Stimulated activated CD4-positive, alpha-beta T cell treated with anti-CD3 and anti-CD28 coated beads, Interleukin-1b, Interleukin-23, amount 100 ng/mL, for 48 hours (primary cell): ENCODE data around the gene TOX3.

Experiments used
- DNase-seq: peaks from one replicate; pipeline ENCODE4 v3.0.0-alpha.2; 2020

Gene TOX3

GRCh38 chr16:52547004-52547833, at the start of gene TOX3:
TSS of gene TOX3 (minus strand) at chr16:52547143. CDS start at chr16:52546723, 420 bp downstream.
- no peak for DNase-seq

GRCh38 chr16:52592778-52593177, 45.8 kb upstream of the TOX3 start:
- DNase-seq: no peak

- no peak for DNase-seq
Observed at GRCh38 chr16:52591934-52592592, 45.1 kb upstream of the TOX3 start.

DNA sequence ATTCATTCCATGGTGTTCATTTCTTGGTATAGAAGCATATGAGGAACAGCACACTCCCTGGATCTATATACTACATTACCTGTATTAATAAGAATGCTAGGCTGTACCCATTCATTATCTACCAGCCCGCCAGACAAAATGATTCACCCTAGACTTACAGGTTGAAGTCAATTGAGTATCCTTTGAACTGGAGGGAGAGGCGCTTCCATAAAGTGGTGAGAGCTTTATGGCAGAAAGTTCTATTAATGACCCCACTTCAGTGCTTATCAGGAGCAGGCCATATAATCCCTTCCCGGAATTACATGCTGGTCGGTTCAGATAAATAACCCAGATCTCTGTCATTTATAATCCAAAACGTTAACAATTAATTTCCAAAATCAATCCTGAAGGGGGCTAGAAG, 44.5 kb upstream of the TOX3 start:
- DNase-seq: no peak

GRCh38 chr16:52586159-52586558, 39.2 kb upstream of the TOX3 start:
- DNase-seq: no peak

DNA sequence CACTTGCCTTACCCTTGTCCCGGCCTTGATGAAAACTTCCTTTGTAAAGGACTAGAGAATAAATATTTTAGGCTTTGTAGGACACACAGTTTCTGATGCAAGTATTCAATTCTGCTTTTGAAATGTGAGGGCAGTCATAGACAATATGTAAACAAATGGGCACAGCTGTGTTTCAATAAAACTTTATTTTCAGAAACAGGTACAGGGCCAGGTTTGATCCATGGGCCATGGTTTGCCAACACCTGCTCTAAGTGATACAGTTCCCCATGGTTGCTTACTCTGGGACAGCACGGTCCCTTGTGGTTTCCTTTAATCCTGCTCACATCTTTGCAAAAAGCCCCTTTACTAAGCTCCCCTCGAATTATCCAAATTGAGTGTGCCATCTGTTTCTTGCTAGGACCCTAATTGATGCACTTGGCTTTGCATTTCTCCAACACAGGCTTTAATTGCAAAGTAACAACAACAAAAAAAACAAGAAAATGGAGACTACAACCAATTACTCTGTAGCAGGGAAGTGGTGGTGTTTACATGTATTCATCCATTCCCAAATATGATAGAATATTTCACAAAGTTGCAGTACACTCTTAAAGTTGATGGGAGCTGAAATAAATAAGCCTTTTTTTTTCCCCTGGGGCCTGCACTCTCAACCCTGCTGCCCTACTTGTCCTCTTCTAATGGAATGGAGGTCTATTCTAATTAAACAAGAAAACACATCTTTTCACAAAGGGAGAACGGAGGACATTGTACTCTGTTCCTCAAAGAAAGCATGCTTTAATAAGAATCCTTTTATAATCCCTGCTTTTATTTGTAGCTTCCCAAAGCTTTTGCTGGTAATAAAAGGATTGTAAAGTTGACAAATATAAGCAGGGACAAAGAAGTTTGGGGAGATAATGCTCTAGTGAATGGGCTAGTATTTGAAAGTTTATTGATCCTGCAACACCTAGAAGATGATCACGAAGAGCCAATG, 37.7 kb upstream of the TOX3 start:
- DNase-seq: no peak

GRCh38 chr16:52581530-52581929, 34.6 kb upstream of the TOX3 start:
- DNase-seq: no peak

GRCh38 chr16:52580488-52580887, 33.5 kb upstream of the TOX3 start:
- DNase-seq: no peak

- no peak for DNase-seq
Observed at GRCh38 chr16:52578829-52579498, 32.0 kb upstream of the TOX3 start.

DNA sequence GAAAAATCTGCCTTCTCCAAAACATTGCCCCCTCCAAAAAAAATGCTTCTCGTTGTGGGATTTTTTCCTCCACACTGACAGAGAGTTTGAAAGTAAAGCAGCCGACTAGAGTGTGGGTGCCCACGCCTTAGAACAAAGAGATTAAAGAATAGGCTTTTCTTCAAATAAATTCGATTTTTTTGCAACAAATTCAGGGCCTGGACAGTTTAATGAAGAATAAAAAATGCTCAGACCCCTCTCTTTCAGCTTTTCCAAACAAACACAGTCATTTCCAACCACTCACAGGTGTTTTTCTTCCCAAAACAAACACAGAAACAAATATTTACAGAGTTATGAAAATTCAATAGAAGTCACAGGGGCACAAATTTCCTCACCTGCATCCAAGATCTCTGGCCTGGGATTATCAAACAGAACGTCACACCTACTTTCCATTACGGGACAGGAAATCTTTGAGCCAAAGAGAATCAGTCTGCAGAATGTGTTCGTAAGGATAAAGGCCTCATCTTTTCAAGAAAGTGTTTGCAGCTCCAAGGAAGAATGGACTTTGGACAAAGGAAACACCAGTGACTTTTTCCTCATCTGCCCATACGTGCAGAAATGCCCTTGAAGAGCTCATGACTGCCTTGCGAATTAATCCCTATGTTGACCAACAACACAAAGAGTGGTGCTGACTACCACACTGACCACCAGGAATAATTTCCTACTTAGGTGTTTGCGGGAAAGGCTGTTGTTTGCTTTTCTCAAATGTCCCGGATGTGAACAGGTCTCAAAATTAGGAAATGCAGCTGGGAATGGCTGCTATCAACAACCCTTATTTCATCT, 31.3 kb upstream of the TOX3 start:
- DNase-seq: no peak

DNA sequence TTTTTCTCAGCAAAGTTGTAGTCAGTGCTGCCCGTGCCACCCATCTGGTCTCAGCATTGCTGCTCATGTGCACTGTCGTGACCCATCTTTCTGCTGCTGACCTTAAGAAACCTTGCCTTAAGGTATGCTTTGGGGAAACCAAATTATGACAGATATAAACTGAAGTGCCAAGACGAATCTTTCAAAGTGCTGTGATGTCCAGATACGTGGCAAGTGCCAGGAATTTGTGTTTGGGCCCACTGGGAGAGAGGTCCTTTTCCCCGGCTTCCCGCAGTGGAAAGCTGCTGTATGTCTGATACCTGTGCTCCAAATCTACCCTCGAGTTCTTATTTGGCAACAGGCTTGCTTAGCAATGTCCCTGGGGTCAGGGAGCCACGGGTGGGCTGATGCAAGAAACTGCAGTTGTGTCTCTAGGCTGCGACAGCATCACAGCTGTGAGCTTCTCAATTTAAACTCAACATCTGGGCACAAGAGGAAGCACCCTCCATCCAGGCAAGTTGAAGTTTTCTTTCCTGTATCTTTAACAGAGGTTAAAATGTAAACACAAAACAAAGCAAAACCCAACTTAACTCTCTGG, 30.3 kb upstream of the TOX3 start:
- no peak for DNase-seq

GRCh38 chr16:52573365-52574299, 26.7 kb upstream of the TOX3 start:
- no peak for DNase-seq

DNA sequence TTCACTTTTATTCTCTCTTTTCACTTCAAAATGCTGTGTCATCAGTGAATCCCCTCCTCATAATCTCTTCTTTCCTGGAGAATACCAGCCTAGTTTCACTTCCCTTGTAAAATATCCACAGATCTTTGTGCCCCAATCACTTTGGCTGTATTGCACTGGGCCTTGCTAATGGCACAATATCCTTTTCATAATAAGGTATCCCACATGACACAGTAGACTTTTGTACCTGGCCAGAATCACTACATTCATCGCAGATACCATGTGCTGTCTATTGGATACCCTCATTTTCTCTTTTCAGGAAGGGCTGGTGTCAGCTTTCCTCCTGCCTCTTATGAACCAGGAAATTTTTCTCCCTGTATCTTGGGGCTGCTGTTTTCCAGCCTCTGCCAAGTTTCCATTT, 25.7 kb upstream of the TOX3 start:
- DNase-seq: no peak

GRCh38 chr16:52570495-52571091, 23.6 kb upstream of the TOX3 start:
- no peak for DNase-seq

DNA sequence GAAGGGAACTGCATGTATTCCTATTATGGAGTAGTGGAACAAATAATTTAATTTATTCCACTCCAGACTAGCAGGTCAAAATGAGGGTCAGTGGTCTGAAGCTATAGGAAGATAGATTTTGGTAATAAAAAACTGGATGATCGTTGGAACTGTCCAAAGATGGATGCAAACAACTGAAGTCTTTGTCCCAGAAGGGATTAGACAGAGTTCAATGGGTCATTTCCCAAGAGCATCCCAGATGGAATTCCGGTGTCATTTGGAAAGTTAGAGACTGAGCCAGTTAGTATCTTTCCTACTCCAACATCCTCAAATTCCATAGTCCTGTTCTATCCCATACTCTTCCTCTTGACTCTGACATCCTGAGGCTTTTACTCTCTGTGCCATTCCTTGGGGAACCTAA, 22.8 kb upstream of the TOX3 start:
- no peak for DNase-seq

DNA sequence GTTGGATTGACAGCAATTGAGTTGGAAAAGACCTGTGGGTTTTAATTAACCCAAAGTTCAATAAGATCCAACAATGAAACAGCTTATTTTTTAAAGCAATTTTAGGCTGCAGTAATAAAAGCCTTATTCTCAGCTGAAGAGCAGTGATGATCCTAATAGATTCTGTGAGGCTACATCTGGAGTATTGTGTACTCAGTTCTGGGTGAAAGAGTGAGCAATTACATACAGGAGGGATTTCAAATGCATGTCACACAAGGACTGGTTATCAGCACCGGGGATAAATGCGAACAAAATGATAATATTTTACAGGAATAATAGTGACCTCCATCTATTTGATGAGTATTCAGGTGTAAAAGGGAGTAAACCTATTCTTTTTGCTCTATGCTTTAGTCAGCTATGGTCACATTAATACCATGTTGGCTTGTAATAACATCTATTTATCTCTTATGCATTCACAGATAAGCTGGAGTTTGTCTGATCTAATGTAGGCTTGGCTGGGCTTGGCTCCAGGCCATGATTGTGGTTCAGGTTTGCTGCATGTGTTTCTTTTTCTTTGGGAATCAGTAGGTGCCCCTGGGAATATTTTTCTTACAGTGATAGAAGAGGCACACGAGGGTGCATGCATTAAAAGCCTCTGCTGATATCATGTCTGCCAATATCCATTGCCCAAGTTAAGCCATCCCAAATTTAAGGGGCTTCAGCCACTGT, 22.2 kb upstream of the TOX3 start:
- DNase-seq: no peak

- no peak for DNase-seq
Observed at GRCh38 chr16:52568495-52568894, 21.6 kb upstream of the TOX3 start.

GRCh38 chr16:52567193-52567592, 20.2 kb upstream of the TOX3 start:
- DNase-seq: no peak
